HG03064 (cell line): ENCODE measurements around the gene SIDT1.

Experiments used
- ATAC-seq: cut with Tn5 transposase; IDR thresholded peaks from one replicate; pipeline ENCODE4 v1.9.1; 2021; ENCODE audit warnings: low read depth; ENCODE audit not compliant: unreplicated experiment

The SIDT1 gene

GRCh38 chr3:113531826-113532697 is at the start of gene SIDT1:
Gene SIDT1 (plus strand): TSS chr3:113532555. CDS start chr3:113533022, 467 bp downstream.
- peak; percentile 67 for ATAC-seq

GRCh38 chr3:113485161-113485609 is 47.2 kb upstream of the SIDT1 start:
- no peak for ATAC-seq

GRCh38 chr3:113495035-113495434 is 37.3 kb upstream of the SIDT1 start:
- no peak for ATAC-seq

GRCh38 chr3:113496924-113497323 is 35.4 kb upstream of the SIDT1 start:
- no peak for ATAC-seq

GRCh38 chr3:113498221-113499005 is 33.9 kb upstream of the SIDT1 start:
- ATAC-seq, result no peak

GRCh38 chr3:113499081-113499480 is 33.3 kb upstream of the SIDT1 start:
- no peak for ATAC-seq

GRCh38 chr3:113501597-113501996 is 30.8 kb upstream of the SIDT1 start:
- ATAC-seq, result no peak

- ATAC-seq, result no peak
Measured at GRCh38 chr3:113505867-113506266, 26.5 kb upstream of the SIDT1 start.

- ATAC-seq, result no peak
Measured at GRCh38 chr3:113507501-113508067, 24.8 kb upstream of the SIDT1 start.

- no peak for ATAC-seq
Measured at GRCh38 chr3:113508966-113509365, 23.4 kb upstream of the SIDT1 start.

- peak; percentile 1 for ATAC-seq
Measured at GRCh38 chr3:113514265-113514769, 18.0 kb upstream of the SIDT1 start.

- ATAC-seq, result no peak
Measured at GRCh38 chr3:113516115-113516505, 16.2 kb upstream of the SIDT1 start.

GRCh38 chr3:113521981-113522380 is 10.4 kb upstream of the SIDT1 start:
- ATAC-seq, result no peak

GRCh38 chr3:113523241-113523640 is 9.1 kb upstream of the SIDT1 start:
- ATAC-seq, result no peak

GRCh38 chr3:113532698-113533533 is 561 bp downstream of the SIDT1 start:
- ATAC-seq, result peak; percentile 27

- ATAC-seq, result peak; percentile 33
Measured at GRCh38 chr3:113533534-113533892, 1.2 kb downstream of the SIDT1 start.

GRCh38 chr3:113534365-113534764 is 2.0 kb downstream of the SIDT1 start:
- ATAC-seq, result no peak

- no peak for ATAC-seq
Measured at GRCh38 chr3:113535898-113536297, 3.5 kb downstream of the SIDT1 start.

- ATAC-seq, result no peak
Measured at GRCh38 chr3:113536627-113537101, 4.3 kb downstream of the SIDT1 start.

- no peak for ATAC-seq
Measured at GRCh38 chr3:113537155-113537554, 4.8 kb downstream of the SIDT1 start.
